HEK293 (cell line): ENCODE measurements around the gene SRF.

Experiments used
- CTCF ChIA-PET: fragments of 350-600 bp; formaldehyde crosslinking; extraction: SDS; loops from one replicate; lab custom pipeline; 2021; ENCODE audit warnings: antibody characterized with exemption; lab: Yijun Ruan, JAX
- POLR2A ChIA-PET: fragments of 300-600 bp; formaldehyde crosslinking; extraction: SDS; loops from one replicate; lab custom pipeline; 2020; ENCODE audit warnings: antibody characterized with exemption, inconsistent platforms; lab: Yijun Ruan, JAX
- H3K27ac ChIP-seq: fragments of 200-500 bp; sonication (Bioruptor generic); 2 replicates; pipeline ENCODE4 v1.5.1; 2014; ENCODE audit warnings: low read depth, low read length, control low read depth, inconsistent platforms; ENCODE audit errors: extremely low read depth
- H3K36me3 ChIP-seq, 2 experiments: fragments of 200-500 bp in 1 of 2; sonication (Bioruptor generic) in 1 of 2; 1 replicate in 1 of 2; 2 replicates in 1 of 2; pipeline ENCODE4 v1.5.1; 2014 to 2017; ENCODE audit warnings: inconsistent platforms in 2 of 2, low read length in 2 of 2; ENCODE audit not compliant: control insufficient read depth in 2 of 2, insufficient read depth in 1 of 2
- H3K4me1 ChIP-seq: fragments of 200-500 bp; sonication (Bioruptor generic); 2 replicates; pipeline ENCODE4 v1.5.1; 2014; ENCODE audit warnings: mild to moderate bottlenecking, low read length, inconsistent platforms; ENCODE audit not compliant: control insufficient read depth, insufficient read depth
- H3K4me3 ChIP-seq: 2 replicates; pipeline ENCODE4 v1.5.1; 2011; ENCODE audit warnings: low read depth, mild to moderate bottlenecking, control low read depth, low read length, moderate library complexity
- H3K9me3 ChIP-seq: fragments of 200-500 bp; sonication (Bioruptor generic); 2 replicates; pipeline ENCODE4 v1.5.1; 2014; ENCODE audit warnings: low read depth, low read length, inconsistent platforms; ENCODE audit not compliant: control insufficient read depth, insufficient read depth
- GFI1B ChIP-seq: fragments of 450-650 bp; formaldehyde crosslinking; IDR thresholded peaks from 2 replicates; pipeline ENCODE4 v1.5.1; 2016; ENCODE audit warnings: missing biosample characterization, missing genetic modification characterization
- GLI2 ChIP-seq: fragments of 450-650 bp; formaldehyde crosslinking; IDR thresholded peaks from 2 replicates; pipeline ENCODE4; 2017; ENCODE audit warnings: missing biosample characterization, missing genetic modification characterization, low read depth, borderline replicate concordance
- GLIS2 ChIP-seq: fragments of 450-650 bp; formaldehyde crosslinking; IDR thresholded peaks from 2 replicates; pipeline ENCODE4 v1.5.1; 2016; ENCODE audit warnings: missing biosample characterization, missing genetic modification characterization
- HOXA7 ChIP-seq: sonication (generic); formaldehyde crosslinking; IDR thresholded peaks from 2 replicates; pipeline ENCODE4 v1.8.1; 2022; ENCODE audit warnings: missing genetic modification reagents, borderline replicate concordance
- KLF1 ChIP-seq: fragments of 450-650 bp; formaldehyde crosslinking; IDR thresholded peaks from 2 replicates; pipeline ENCODE4 v1.5.1; 2016; ENCODE audit warnings: missing biosample characterization, missing genetic modification characterization
- PRDM1 ChIP-seq: fragments of 450-650 bp; formaldehyde crosslinking; IDR thresholded peaks from 2 replicates; pipeline ENCODE4; 2016; ENCODE audit warnings: missing biosample characterization, missing genetic modification characterization
- SCRT2 ChIP-seq: fragments of 450-650 bp; formaldehyde crosslinking; IDR thresholded peaks from 2 replicates; pipeline ENCODE4 v1.5.1; 2016; ENCODE audit warnings: missing biosample characterization, missing genetic modification characterization
- ZFP69B ChIP-seq: fragments of 450-650 bp; formaldehyde crosslinking; IDR thresholded peaks from 2 replicates; pipeline ENCODE4 v1.5.1; 2016; ENCODE audit warnings: missing biosample characterization, missing genetic modification characterization
- ZNF138 ChIP-seq: fragments of 450-650 bp; formaldehyde crosslinking; IDR thresholded peaks from 2 replicates; pipeline ENCODE4 v1.5.1; 2016; ENCODE audit warnings: missing biosample characterization, missing genetic modification characterization, borderline replicate concordance
- ZNF2 ChIP-seq: fragments of 450-650 bp; formaldehyde crosslinking; IDR thresholded peaks from 2 replicates; pipeline ENCODE4 v1.5.1; 2016; ENCODE audit warnings: missing biosample characterization, missing genetic modification characterization
- ZNF211 ChIP-seq: fragments of 450-650 bp; formaldehyde crosslinking; IDR thresholded peaks from 2 replicates; pipeline ENCODE4 v1.5.1; 2016; ENCODE audit warnings: low read depth, missing biosample characterization, missing genetic modification characterization
- ZNF214 ChIP-seq: fragments of 450-650 bp; formaldehyde crosslinking; IDR thresholded peaks from 2 replicates; pipeline ENCODE4 v1.5.1; 2017; ENCODE audit warnings: missing biosample characterization, mild to moderate bottlenecking, missing genetic modification characterization, borderline replicate concordance
- ZNF398 ChIP-seq: fragments of 450-650 bp; formaldehyde crosslinking; IDR thresholded peaks from 2 replicates; pipeline ENCODE4 v1.5.1; 2017; ENCODE audit warnings: missing biosample characterization, missing genetic modification characterization
- ZNF449 ChIP-seq: fragments of 450-650 bp; formaldehyde crosslinking; IDR thresholded peaks from 2 replicates; pipeline ENCODE4 v1.5.1; 2017; ENCODE audit warnings: missing biosample characterization, mild to moderate bottlenecking, missing genetic modification characterization, moderate library complexity
- ZNF548 ChIP-seq: fragments of 450-650 bp; formaldehyde crosslinking; IDR thresholded peaks from 2 replicates; pipeline ENCODE4 v1.5.1; 2016; ENCODE audit warnings: missing biosample characterization, missing genetic modification characterization
- ZNF561 ChIP-seq: fragments of 450-650 bp; IDR thresholded peaks from 2 replicates; pipeline ENCODE4 v1.5.1; 2018; ENCODE audit warnings: missing biosample characterization, missing genetic modification characterization, borderline replicate concordance
- ZNF621 ChIP-seq: fragments of 450-650 bp; formaldehyde crosslinking; IDR thresholded peaks from 2 replicates; pipeline ENCODE4 v1.5.1; 2017; ENCODE audit warnings: missing biosample characterization, missing genetic modification characterization
- ZNF747 ChIP-seq: fragments of 450-650 bp; formaldehyde crosslinking; IDR thresholded peaks from 2 replicates; pipeline ENCODE4 v1.5.1; 2016; ENCODE audit warnings: missing biosample characterization, missing genetic modification characterization
- ZSCAN30 ChIP-seq: fragments of 450-650 bp; IDR thresholded peaks from 2 replicates; pipeline ENCODE4 v1.5.1; 2018; ENCODE audit warnings: missing biosample characterization, mild to moderate bottlenecking, missing genetic modification characterization, moderate library complexity
- TF ChIP-seq, protein P1 (sequence below): IDR thresholded peaks from 2 replicates; pipeline ENCODE4 v1.6.1; 2011; ENCODE audit warnings: mild to moderate bottlenecking, low read depth, low read length, borderline replicate concordance
- TF ChIP-seq, protein P2 (sequence below): fragments of 450-650 bp; formaldehyde crosslinking; IDR thresholded peaks from 2 replicates; pipeline ENCODE4 v1.5.1; 2016; ENCODE audit warnings: missing biosample characterization, missing genetic modification characterization
- TF ChIP-seq, protein P3 (sequence below): fragments of 450-650 bp; formaldehyde crosslinking; IDR thresholded peaks from 2 replicates; pipeline ENCODE4 v1.5.1; 2017; ENCODE audit warnings: missing biosample characterization, missing genetic modification characterization

The SRF gene

DNA sequence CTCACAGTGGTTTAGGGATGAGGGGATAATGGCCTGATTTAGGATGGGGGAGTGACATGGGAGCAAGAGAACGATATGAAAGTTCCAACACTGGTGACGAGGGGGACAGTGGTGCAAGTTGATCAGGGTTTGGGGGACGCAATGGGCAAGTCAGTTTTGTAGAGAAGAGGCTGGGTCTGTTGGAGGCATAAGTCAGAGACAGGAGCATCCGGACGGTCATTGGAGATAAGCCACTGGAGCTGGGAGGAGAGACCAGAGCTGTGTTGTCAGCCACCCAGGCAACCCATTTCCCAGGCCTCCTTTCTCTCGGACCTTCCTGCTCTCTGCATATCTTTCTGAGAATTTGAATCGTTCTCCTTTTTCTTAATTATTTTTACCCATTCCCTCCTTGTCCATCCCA, 48.7 kb downstream of the SRF start:
- Histone ChIP-seq H3K9me3 (no peaks in the 10 kb centered on the region), H3K27ac (no peak overlapping the region), H3K4me1 (no peaks in the 10 kb centered on the region), H3K4me3 (no peak overlapping the region), H3K36me3 (peaks cover 0 to 28% of the 10 kb centered on the region in 2 experiments; a peak in 2 of 3 replicates)
- CTCF ChIA-PET: interaction anchor here (0.6 to 2.5 kb wide), 3 partner anchors 10 to 872 kb away, joined by 3 to 21 read pairs (median 3); partner anchors contain the start of gene DNPH1
- TF ChIP-seq ZNF138 (tag by site-specific recombination) (no peak), ZNF449 (tag by site-specific recombination) (no peak), PRDM1 (no peak)
- POLR2A ChIA-PET: interaction anchor here (0.6 to 3.2 kb wide), 3 partner anchors 10 to 266 kb away, joined by 3 to 16 read pairs (median 5); partner anchors contain the start of gene DNPH1

DNA sequence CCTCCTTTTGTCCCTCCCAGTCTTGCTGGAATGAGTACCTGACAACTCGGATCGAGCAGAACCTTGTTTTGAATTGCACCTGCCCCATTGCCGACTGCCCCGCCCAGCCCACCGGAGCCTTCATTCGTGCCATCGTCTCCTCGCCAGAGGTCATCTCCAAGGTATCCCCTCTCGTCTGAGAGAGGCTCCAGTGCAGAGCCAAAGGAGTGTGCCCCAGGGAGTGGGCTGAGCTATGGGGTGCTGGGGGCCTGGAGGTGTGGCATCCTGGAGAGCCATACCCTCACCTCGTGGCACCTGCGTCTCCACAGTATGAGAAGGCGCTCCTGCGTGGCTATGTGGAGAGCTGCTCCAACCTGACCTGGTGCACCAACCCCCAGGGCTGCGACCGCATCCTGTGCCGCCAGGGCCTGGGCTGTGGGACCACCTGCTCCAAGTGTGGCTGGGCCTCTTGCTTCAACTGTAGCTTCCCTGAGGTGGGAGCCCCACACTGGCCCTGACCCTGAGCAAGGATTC, 49.4 kb downstream of the SRF start:
- CTCF ChIA-PET: interaction anchor here (0.6 to 2.5 kb wide), 4 partner anchors 9 to 872 kb away, joined by 3 to 21 read pairs (median 3); partner anchors contain the start of gene DNPH1
- Histone ChIP-seq H3K4me1 (no peaks in the 10 kb centered on the region), H3K9me3 (no peaks in the 10 kb centered on the region)
- no peak for TF ChIP-seq ZNF138 (tag by site-specific recombination)
- TF ChIP-seq, protein P1, sequence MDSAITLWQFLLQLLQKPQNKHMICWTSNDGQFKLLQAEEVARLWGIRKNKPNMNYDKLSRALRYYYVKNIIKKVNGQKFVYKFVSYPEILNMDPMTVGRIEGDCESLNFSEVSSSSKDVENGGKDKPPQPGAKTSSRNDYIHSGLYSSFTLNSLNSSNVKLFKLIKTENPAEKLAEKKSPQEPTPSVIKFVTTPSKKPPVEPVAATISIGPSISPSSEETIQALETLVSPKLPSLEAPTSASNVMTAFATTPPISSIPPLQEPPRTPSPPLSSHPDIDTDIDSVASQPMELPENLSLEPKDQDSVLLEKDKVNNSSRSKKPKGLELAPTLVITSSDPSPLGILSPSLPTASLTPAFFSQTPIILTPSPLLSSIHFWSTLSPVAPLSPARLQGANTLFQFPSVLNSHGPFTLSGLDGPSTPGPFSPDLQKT: no peak
- TF ChIP-seq SCRT2 (tag by site-specific recombination): no peak
- no peak for TF ChIP-seq ZNF398 (tag by site-specific recombination)
- TF ChIP-seq GFI1B: no peak
- no peak for TF ChIP-seq ZNF214 (tag by site-specific recombination)
- no peak for TF ChIP-seq ZFP69B (tag by site-specific recombination)
- TF ChIP-seq, protein P2, sequence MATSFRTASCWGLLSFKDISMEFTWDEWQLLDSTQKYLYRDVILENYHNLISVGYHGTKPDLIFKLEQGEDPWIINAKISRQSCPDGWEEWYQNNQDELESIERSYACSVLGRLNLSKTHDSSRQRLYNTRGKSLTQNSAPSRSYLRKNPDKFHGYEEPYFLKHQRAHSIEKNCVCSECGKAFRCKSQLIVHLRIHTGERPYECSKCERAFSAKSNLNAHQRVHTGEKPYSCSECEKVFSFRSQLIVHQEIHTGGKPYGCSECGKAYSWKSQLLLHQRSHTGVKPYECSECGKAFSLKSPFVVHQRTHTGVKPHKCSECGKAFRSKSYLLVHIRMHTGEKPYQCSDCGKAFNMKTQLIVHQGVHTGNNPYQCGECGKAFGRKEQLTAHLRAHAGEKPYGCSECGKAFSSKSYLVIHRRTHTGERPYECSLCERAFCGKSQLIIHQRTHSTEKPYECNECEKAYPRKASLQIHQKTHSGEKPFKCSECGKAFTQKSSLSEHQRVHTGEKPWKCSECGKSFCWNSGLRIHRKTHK: no peak
- no peak for TF ChIP-seq KLF1 (tag by site-specific recombination)
- TF ChIP-seq ZNF211 (tag by site-specific recombination): no peak
- no peak for TF ChIP-seq ZNF747 (tag by site-specific recombination)
- TF ChIP-seq ZNF561 (tag by site-specific recombination): no peak
- no peak for TF ChIP-seq ZNF621 (tag by site-specific recombination)
- TF ChIP-seq HOXA7 (CRISPR knock-in tag): no peak
- TF ChIP-seq ZSCAN30 (tag by site-specific recombination): no peak
- no peak for TF ChIP-seq GLI2 (tag by site-specific recombination)
- TF ChIP-seq, protein P3, sequence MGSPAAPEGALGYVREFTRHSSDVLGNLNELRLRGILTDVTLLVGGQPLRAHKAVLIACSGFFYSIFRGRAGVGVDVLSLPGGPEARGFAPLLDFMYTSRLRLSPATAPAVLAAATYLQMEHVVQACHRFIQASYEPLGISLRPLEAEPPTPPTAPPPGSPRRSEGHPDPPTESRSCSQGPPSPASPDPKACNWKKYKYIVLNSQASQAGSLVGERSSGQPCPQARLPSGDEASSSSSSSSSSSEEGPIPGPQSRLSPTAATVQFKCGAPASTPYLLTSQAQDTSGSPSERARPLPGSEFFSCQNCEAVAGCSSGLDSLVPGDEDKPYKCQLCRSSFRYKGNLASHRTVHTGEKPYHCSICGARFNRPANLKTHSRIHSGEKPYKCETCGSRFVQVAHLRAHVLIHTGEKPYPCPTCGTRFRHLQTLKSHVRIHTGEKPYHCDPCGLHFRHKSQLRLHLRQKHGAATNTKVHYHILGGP (tag by site-specific recombination): no peak
- TF ChIP-seq ZNF2 (tag by site-specific recombination): no peak
- TF ChIP-seq GLIS2: no peak
- no peak for TF ChIP-seq ZNF548 (tag by site-specific recombination)
- TF ChIP-seq, all 188 proteins: peak for 0
- Histone ChIP-seq H3K36me3 (peaks cover 0 to 30% of the 10 kb centered on the region in 2 experiments; a peak in 1 of 3 replicates), H3K4me3 (no peak overlapping the region), H3K27ac (no peak overlapping the region)
- POLR2A ChIA-PET: interaction anchor here (0.6 to 3.2 kb wide), 5 partner anchors 9 to 247 kb away, joined by 4 to 16 read pairs (median 5); partner anchors contain the start of gene DNPH1
